SK-N-SH (cell line): Measurements from ENCODE around the gene ARHGEF26. TPM values are rescaled to one million over a fixed set of nuclear protein-coding genes. Genes with fewer than 3 reads are reported as not detected.

Experiments
- CTCF ChIA-PET: fragments of 300-600, 350-600 bp; formaldehyde crosslinking; extraction: SDS; loops from one replicate; lab custom pipeline; 2021; lab: Yijun Ruan, JAX
- POLR2A ChIA-PET: fragments of 350-600 bp; sonication (Branson Sonifier 250); formaldehyde crosslinking; extraction: SDS; loops from one replicate; lab custom pipeline; 2020; ENCODE audit warnings: antibody characterized with exemption, inconsistent platforms; lab: Yijun Ruan, JAX
- DNase-seq: peaks from one replicate; pipeline ENCODE4 v3.0.0; 2012
- H2AFZ ChIP-seq: fragments of 200-600 bp; sonication (generic); 2 replicates; pipeline ENCODE4 v1.8.1; 2016; ENCODE audit warnings: antibody characterized with exemption, mild to moderate bottlenecking, low read depth
- H3F3A ChIP-seq: fragments of 200-600 bp; sonication (generic); replicated peaks from 2 replicates; pipeline ENCODE3; 2016; ENCODE audit warnings: antibody characterized with exemption, mild to moderate bottlenecking; ENCODE audit not compliant: insufficient read depth
- H3K27ac ChIP-seq, 2 experiments: fragments of 200-500 bp in 1 of 2; fragments of 200-600 bp in 1 of 2; sonication (Bioruptor generic) in 1 of 2; sonication (generic), shearing (Covaris generic) in 1 of 2; 2 replicates each; pipeline versions ENCODE4 v1.5.1 to v1.6.1; 2014 to 2016; ENCODE audit warnings: low read depth in 2 of 2, inconsistent platforms in 1 of 2, low read length in 1 of 2, mild to moderate bottlenecking in 1 of 2, mixed read lengths in 1 of 2
- H3K27me3 ChIP-seq: fragments of 200-600 bp; sonication (generic), shearing (Covaris generic); 2 replicates; pipeline ENCODE4 v1.6.1; 2016; ENCODE audit warnings: mixed run types; ENCODE audit not compliant: insufficient read depth
- H3K36me3 ChIP-seq, 2 experiments: fragments of 200-500 bp in 1 of 2; fragments of 200-600 bp in 1 of 2; sonication (Bioruptor generic) in 1 of 2; sonication (generic) in 1 of 2; replicated peaks in 1 of 2; 2 replicates each; pipeline versions ENCODE3 to v1.5.1; 2014 to 2016; ENCODE audit warnings: low read length in 1 of 2, mild to moderate bottlenecking in 1 of 2; ENCODE audit not compliant: insufficient read depth in 2 of 2, control insufficient read depth in 1 of 2
- H3K4me1 ChIP-seq, 2 experiments: fragments of 200-500 bp in 1 of 2; fragments of 200-600 bp in 1 of 2; sonication (Bioruptor generic) in 1 of 2; sonication (generic), shearing (Covaris generic) in 1 of 2; 2 replicates each; pipeline versions ENCODE4 v1.5.1 to v1.6.1; 2014 to 2016; ENCODE audit warnings: low read depth in 1 of 2, low read length in 1 of 2, mixed run types in 1 of 2; ENCODE audit not compliant: insufficient read depth in 2 of 2, control insufficient read depth in 1 of 2
- H3K4me2 ChIP-seq: fragments of 200-600 bp; sonication (generic), shearing (Covaris generic); 2 replicates; pipeline ENCODE4 v1.6.1; 2017; ENCODE audit warnings: mixed run types
- H3K4me3 ChIP-seq, 2 experiments: fragments of 200-500 bp in 1 of 2; fragments of 200-600 bp in 1 of 2; sonication (Bioruptor generic) in 1 of 2; sonication (generic), shearing (Covaris generic) in 1 of 2; 2 replicates each; pipeline versions ENCODE4 v1.5.1 to v1.8.1; 2014 to 2016; ENCODE audit warnings: low read depth in 2 of 2, inconsistent platforms in 1 of 2, low read length in 1 of 2, mild to moderate bottlenecking in 1 of 2, mixed read lengths in 1 of 2, moderate library complexity in 1 of 2
- H3K79me2 ChIP-seq: fragments of 200-600 bp; sonication (generic); 2 replicates; pipeline ENCODE4 v1.8.1; 2017; ENCODE audit warnings: mild to moderate bottlenecking; ENCODE audit not compliant: insufficient read depth
- H3K9ac ChIP-seq: fragments of 200-600 bp; sonication (generic); 2 replicates; pipeline ENCODE4 v1.6.1; 2017; ENCODE audit warnings: mixed run types
- H3K9me2 ChIP-seq: fragments of 200-600 bp; sonication (generic); 2 replicates; pipeline ENCODE4 v1.6.1; 2017; ENCODE audit warnings: mixed run types
- H3K9me3 ChIP-seq: fragments of 200-600 bp; sonication (generic); 2 replicates; pipeline ENCODE4 v1.6.1; 2017; ENCODE audit warnings: mixed run types, mild to moderate bottlenecking, moderate library complexity
- H4K20me1 ChIP-seq: fragments of 200-600 bp; sonication (generic); 2 replicates; pipeline ENCODE4 v1.6.1; 2017; ENCODE audit warnings: mild to moderate bottlenecking, mixed run types; ENCODE audit not compliant: insufficient read depth
- FOXM1 ChIP-seq: IDR thresholded peaks from 2 replicates; pipeline ENCODE4 v1.4.0; 2012; ENCODE audit warnings: low read depth, mild to moderate bottlenecking
- NRF1 ChIP-seq: IDR thresholded peaks from 2 replicates; pipeline ENCODE4 v1.6.1; 2012; ENCODE audit warnings: low read depth, mild to moderate bottlenecking, low read length
- POLR2AphosphoS5 ChIP-seq: IDR thresholded peaks from 2 replicates; pipeline ENCODE4 v1.6.1; 2012; ENCODE audit warnings: low read depth, low read length
- RCOR1 ChIP-seq: fragments of 150-350 bp; IDR thresholded peaks from 2 replicates; pipeline ENCODE4 v1.6.1; 2017; ENCODE audit warnings: antibody characterized with exemption, low read length
- REST ChIP-seq: IDR thresholded peaks from 2 replicates; pipeline ENCODE4 v1.6.1; 2012; ENCODE audit warnings: mild to moderate bottlenecking, low read depth, low read length, moderate library complexity
- SMC3 ChIP-seq: IDR thresholded peaks from 2 replicates; pipeline ENCODE4 v1.6.1; 2012; ENCODE audit warnings: low read depth, low read length, improper control_type of control experiment
- WGBS: methylation state at CpG from one replicate; pipeline ENCODE4 v1.1.6; 2017; ENCODE audit warnings: low lambda C conversion rate; 5-methylcytosine and 5-hydroxymethylcytosine counted together
- polyA plus RNA-seq, 3 experiments: library from polyadenylated mRNA; depleted of rRNA; stranded (reverse); fragments of >200 nt; gene quantifications; 2 replicates each; pipeline ENCODE4 v1.2.3, GENCODE V29; 2012
- TF ChIP-seq, protein P1 (sequence below): fragments of 150-350 bp; IDR thresholded peaks from 2 replicates; pipeline ENCODE4 v1.6.1; 2016; ENCODE audit warnings: mild to moderate bottlenecking, low read depth, low read length
- TF ChIP-seq, protein P2 (sequence below): fragments of 200-600 bp; sonication (generic); IDR thresholded peaks from 2 replicates; pipeline ENCODE4 v1.6.1; 2017; ENCODE audit warnings: antibody characterized with exemption, mild to moderate bottlenecking, moderate library complexity

ARHGEF26 gene
- polyA plus RNA-seq, 1 of the 3 experiments (the other 2 are of a cell fraction), result 1.2 TPM

- H3K4me3 ChIP-seq, result peak overlapping the region; percentile 83 to 96
- H4K20me1 ChIP-seq, result no peaks in the 10 kb centered on the region
- H3K27me3 ChIP-seq, result no peaks in the 10 kb centered on the region
- H2AFZ ChIP-seq, result peak overlapping the region; percentile 97
- H3K4me2 ChIP-seq, result peak overlapping the region; percentile 94
- H3K36me3 ChIP-seq, result no peaks in the 10 kb centered on the region
- no peaks in the 10 kb centered on the region for H3K9me3 ChIP-seq
- H3K9me2 ChIP-seq, result no peaks in the 10 kb centered on the region
- TF ChIP-seq NRF1 (peak; percentile 52), SMC3 (no peak), RCOR1 (no peak), REST (no peak), FOXM1 (no peak), POLR2AphosphoS5 (no peak)
- TF ChIP-seq, protein P1, sequence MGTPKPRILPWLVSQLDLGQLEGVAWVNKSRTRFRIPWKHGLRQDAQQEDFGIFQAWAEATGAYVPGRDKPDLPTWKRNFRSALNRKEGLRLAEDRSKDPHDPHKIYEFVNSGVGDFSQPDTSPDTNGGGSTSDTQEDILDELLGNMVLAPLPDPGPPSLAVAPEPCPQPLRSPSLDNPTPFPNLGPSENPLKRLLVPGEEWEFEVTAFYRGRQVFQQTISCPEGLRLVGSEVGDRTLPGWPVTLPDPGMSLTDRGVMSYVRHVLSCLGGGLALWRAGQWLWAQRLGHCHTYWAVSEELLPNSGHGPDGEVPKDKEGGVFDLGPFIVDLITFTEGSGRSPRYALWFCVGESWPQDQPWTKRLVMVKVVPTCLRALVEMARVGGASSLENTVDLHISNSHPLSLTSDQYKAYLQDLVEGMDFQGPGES, result no peak
- WGBS, result 5% methylated on average over 34 of the region's 76 CpGs
- POLR2A ChIA-PET, result no interaction called here
- H3K79me2 ChIP-seq, result no peaks in the 10 kb centered on the region
- peak; percentile 77 for DNase-seq
- H3K4me1 ChIP-seq, result peaks cover 4 to 6% of the 10 kb centered on the region in 2 experiments; a peak in 3 of 4 replicates
- CTCF ChIA-PET, result interaction anchor here (0.9 to 1.3 kb wide), 2 partner anchors 128 to 134 kb away, joined by 3 to 4 read pairs; no protein-coding TSS in a partner anchor
- H3F3A ChIP-seq, result peaks cover 6% of the 10 kb centered on the region
- no peak overlapping the region for H3K27ac ChIP-seq
- H3K9ac ChIP-seq, result peak overlapping the region; percentile 67
Measured at GRCh38 chr3:154121701-154122551, 736 bp downstream of the ARHGEF26 start.

- POLR2A ChIA-PET, result no interaction called here
- Histone ChIP-seq H3K9ac (no peak overlapping the region), H3K4me3 (peak overlapping the region in 1 of 2 experiments; percentile 96; a peak in 2 of 4 replicates), H3K9me2 (no peaks in the 10 kb centered on the region), H3K36me3 (no peaks in the 10 kb centered on the region), H3K4me2 (peak overlapping the region; percentile 94), H3K27me3 (no peaks in the 10 kb centered on the region), H3F3A (peaks cover 6% of the 10 kb centered on the region), H2AFZ (no peak overlapping the region), H3K4me1 (peaks cover 4 to 6% of the 10 kb centered on the region in 2 experiments; a peak in 3 of 4 replicates), H3K9me3 (no peaks in the 10 kb centered on the region), H4K20me1 (no peaks in the 10 kb centered on the region), H3K79me2 (no peaks in the 10 kb centered on the region), H3K27ac (no peak overlapping the region)
- TF ChIP-seq, protein P2, sequence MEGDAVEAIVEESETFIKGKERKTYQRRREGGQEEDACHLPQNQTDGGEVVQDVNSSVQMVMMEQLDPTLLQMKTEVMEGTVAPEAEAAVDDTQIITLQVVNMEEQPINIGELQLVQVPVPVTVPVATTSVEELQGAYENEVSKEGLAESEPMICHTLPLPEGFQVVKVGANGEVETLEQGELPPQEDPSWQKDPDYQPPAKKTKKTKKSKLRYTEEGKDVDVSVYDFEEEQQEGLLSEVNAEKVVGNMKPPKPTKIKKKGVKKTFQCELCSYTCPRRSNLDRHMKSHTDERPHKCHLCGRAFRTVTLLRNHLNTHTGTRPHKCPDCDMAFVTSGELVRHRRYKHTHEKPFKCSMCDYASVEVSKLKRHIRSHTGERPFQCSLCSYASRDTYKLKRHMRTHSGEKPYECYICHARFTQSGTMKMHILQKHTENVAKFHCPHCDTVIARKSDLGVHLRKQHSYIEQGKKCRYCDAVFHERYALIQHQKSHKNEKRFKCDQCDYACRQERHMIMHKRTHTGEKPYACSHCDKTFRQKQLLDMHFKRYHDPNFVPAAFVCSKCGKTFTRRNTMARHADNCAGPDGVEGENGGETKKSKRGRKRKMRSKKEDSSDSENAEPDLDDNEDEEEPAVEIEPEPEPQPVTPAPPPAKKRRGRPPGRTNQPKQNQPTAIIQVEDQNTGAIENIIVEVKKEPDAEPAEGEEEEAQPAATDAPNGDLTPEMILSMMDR, result no peak
- CTCF ChIA-PET, result no interaction called here
- 97% methylated on average over 15 of the region's 18 CpGs for WGBS
- DNase-seq, result no peak
Measured at GRCh38 chr3:154122552-154122911, 1.3 kb downstream of the ARHGEF26 start.
